Measurements from ENCODE around the gene PHYHD1. TPM values are rescaled to one million over a fixed set of nuclear protein-coding genes. Genes with fewer than 3 reads are reported as not detected.

PHYHD1 gene
- total and polyA plus RNA-seq, 9 donors, result 23.9 to 47.6 (median 38.1) TPM

DNA sequence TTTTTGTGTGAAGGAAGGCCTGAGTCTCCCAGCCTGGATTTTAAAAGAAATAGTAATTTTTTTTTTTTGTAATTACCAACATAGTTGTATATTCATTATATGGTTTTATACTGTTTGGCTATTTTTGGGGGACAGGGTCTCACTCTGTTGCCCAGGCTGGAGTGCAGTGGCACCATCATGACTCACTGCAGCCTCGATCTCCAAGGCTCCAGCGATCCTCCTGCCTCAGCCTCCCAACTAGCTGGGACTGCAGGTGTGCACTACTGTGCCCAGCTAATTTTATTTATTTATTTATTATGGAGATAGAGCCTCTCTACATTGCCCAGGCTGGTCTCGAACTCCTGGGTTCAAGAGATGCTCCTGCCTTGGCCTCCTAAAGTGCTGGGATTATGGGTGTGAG is 33.7 kb upstream of the PHYHD1 start:
- Histone ChIP-seq H3K36me3 (ENCODE audit: control insufficient read depth, insufficient read depth, low read length) (peaks cover 59% of the 10 kb centered on the region), H3K27me3 (ENCODE audit: control insufficient read depth, insufficient read depth, low read length) (no peaks in the 10 kb centered on the region), H3K4me1 (ENCODE audit: control insufficient read depth, insufficient read depth, low read length) (peaks cover 28% of the 10 kb centered on the region), H3K27ac (ENCODE audit: low read length) (no peak overlapping the region), H3K9me3 (replicated peaks; ENCODE audit: control insufficient read depth, low read depth, low read length) (no peaks in the 10 kb centered on the region), H3K4me3 (ENCODE audit: low read length) (no peak overlapping the region)
- DNase-seq, result no peak
- WGBS (ENCODE audit: insufficient coverage), result 100% methylated on average over 1 of the region's 3 CpGs

GRCh38 chr9:128887914-128888350 is 32.9 kb upstream of the PHYHD1 start:
- H3K27ac ChIP-seq (ENCODE audit: low read length), result no peak overlapping the region
- H3K9me3 ChIP-seq (replicated peaks; ENCODE audit: control insufficient read depth, low read depth, low read length), result no peaks in the 10 kb centered on the region
- H3K27me3 ChIP-seq (ENCODE audit: control insufficient read depth, insufficient read depth, low read length), result no peaks in the 10 kb centered on the region
- H3K4me1 ChIP-seq (ENCODE audit: control insufficient read depth, insufficient read depth, low read length), result peaks cover 35% of the 10 kb centered on the region
- peaks cover 68% of the 10 kb centered on the region for H3K36me3 ChIP-seq (ENCODE audit: control insufficient read depth, insufficient read depth, low read length)
- no peak for DNase-seq
- WGBS (ENCODE audit: insufficient coverage), result 43% methylated on average over 4 of the region's 9 CpGs
- H3K4me3 ChIP-seq (ENCODE audit: low read length), result no peak overlapping the region

DNA sequence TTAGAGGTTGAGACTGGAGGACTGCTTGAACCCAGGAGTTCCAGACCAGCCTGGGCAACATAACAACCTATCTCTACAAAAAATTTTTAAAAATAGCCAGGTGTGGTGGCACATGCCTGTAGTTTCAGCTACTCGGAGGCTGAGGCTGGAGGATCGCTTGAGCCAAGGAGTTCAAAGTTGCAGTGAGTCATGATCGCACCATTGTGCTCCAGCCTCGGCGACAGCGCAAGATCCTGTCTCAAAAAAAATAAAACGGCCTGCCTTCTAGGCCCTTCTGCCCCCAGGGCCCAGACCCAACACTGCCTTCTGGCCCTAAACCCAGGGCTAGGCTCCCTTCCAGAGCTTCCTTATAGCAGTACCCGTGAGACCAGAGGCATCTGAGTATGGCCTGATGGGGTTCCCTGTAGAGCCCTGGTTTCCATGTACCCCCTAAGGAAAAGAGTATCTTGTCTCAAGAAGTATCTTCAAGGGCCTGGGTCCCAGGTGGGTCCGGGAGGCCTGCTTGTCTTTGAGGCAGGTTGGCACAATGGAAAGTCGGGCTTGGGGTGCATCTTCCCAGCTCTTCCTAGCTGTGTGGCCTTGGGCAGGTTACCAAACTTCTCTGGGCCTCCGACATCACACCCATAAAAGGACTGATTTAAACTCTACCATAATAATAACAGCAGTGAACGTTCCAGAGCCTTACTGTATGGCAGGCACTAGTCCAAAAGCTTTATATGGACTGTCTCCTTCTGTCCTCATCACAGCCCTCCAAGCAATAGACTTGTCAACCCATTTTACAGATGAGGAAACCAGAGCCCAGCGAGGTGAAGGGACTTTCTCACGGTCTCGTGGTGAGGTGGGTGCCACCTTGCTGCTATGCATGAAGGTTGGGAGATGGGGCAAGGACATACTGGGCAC is 29.2 kb upstream of the PHYHD1 start:
- H3K9me3 ChIP-seq (replicated peaks; ENCODE audit: control insufficient read depth, low read depth, low read length), result no peaks in the 10 kb centered on the region
- WGBS (ENCODE audit: insufficient coverage), result 81% methylated on average over 12 of the region's 15 CpGs
- no peaks in the 10 kb centered on the region for H3K27me3 ChIP-seq (ENCODE audit: control insufficient read depth, insufficient read depth, low read length)
- DNase-seq, result no peak
- H3K4me1 ChIP-seq (ENCODE audit: control insufficient read depth, insufficient read depth, low read length), result peaks cover 25% of the 10 kb centered on the region
- peaks cover 58% of the 10 kb centered on the region for H3K36me3 ChIP-seq (ENCODE audit: control insufficient read depth, insufficient read depth, low read length)
- H3K4me3 ChIP-seq (ENCODE audit: low read length), result no peak overlapping the region
- H3K27ac ChIP-seq (ENCODE audit: low read length), result no peak overlapping the region

DNA sequence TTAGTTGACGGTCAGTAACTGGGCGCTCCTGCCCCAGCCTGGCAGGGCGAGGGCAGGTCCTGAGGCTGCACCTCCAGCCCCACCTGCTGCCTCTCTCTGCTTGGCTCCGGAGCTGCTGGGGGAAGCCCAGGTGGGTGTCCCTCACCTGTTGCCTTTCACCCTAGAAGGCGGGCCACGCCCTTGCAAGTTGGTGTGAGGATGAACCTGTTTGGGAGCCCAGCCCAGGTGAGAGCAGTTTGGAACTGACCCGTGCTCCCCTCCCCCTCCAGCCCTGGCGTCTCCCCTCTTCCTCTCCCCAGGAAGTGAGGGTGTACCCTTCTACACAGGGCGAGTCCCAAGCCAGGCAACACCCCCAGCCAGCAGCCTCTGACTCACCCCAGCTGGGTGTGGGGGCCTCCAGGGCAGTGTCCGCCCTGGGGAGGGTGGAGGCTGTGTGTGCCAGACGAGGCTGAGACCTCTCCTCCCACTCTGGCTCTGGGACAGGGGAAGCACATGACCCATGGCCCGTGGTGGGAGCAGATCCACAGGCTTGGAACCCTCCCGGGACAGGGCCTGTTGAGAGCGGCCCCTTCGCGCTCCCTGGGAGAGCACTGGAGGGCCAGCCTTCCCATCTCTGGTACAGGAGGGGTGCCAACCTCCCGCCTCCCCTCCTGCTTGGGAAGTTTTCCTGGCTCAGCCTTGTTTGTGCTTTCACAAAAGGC is 28.4 kb upstream of the PHYHD1 start:
- no peaks in the 10 kb centered on the region for H3K27me3 ChIP-seq (ENCODE audit: control insufficient read depth, insufficient read depth, low read length)
- H3K36me3 ChIP-seq (ENCODE audit: control insufficient read depth, insufficient read depth, low read length), result peaks cover 57% of the 10 kb centered on the region
- peak overlapping the region; percentile 47 for H3K27ac ChIP-seq (ENCODE audit: low read length)
- WGBS (ENCODE audit: insufficient coverage), result 83% methylated on average over 6 of the region's 17 CpGs
- no peak overlapping the region for H3K4me3 ChIP-seq (ENCODE audit: low read length)
- DNase-seq, result peak; percentile 73
- H3K4me1 ChIP-seq (ENCODE audit: control insufficient read depth, insufficient read depth, low read length), result peaks cover 25% of the 10 kb centered on the region
- H3K9me3 ChIP-seq (replicated peaks; ENCODE audit: control insufficient read depth, low read depth, low read length), result no peaks in the 10 kb centered on the region

DNA sequence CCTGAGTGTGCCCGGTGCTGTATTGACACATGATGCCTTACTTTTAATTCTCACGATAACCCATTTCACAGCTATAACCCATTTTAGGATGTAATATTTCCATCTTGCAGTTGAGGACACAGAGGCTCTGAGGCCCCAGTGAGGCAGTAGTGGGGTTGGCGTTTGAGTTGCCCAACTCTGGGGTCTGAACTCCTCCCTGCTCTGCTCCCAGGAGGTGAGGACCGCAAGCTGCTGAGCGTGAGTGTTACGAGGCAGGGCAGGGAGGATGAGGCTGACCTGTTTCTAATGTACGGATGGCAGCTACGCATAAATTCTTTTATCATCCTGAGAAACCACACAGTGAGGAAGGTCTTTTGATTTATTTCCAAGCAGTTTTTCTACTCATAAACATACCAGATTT is 27.4 kb upstream of the PHYHD1 start:
- Histone ChIP-seq H3K36me3 (ENCODE audit: control insufficient read depth, insufficient read depth, low read length) (peaks cover 58% of the 10 kb centered on the region), H3K4me3 (ENCODE audit: low read length) (no peak overlapping the region), H3K27ac (ENCODE audit: low read length) (peak overlapping the region; percentile 47), H3K27me3 (ENCODE audit: control insufficient read depth, insufficient read depth, low read length) (no peaks in the 10 kb centered on the region), H3K9me3 (replicated peaks; ENCODE audit: control insufficient read depth, low read depth, low read length) (no peaks in the 10 kb centered on the region), H3K4me1 (ENCODE audit: control insufficient read depth, insufficient read depth, low read length) (peaks cover 20% of the 10 kb centered on the region)
- no peak for DNase-seq
- WGBS (ENCODE audit: insufficient coverage), result 80% methylated on average over 1 of the region's 8 CpGs

DNA sequence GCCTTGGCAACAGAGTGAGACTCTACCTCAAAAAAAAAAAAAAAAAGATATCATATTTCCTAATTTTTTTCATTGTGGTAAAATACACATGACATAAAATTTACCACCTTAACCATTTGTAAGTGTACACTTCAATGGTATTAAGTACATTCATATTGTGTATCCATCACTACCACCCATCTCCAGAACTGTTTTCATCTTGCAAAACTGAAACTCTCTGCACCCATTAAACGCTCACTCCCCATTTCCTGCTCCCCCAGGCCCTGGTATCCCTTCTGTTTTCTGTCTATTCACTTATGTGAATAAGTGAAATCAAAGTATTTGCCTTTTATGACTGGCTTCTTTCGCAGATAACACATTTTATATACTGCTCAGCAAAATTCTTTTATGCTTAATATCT is 26.0 kb upstream of the PHYHD1 start:
- no peak for DNase-seq
- no peak overlapping the region for H3K27ac ChIP-seq (ENCODE audit: low read length)
- H3K9me3 ChIP-seq (replicated peaks; ENCODE audit: control insufficient read depth, low read depth, low read length), result no peaks in the 10 kb centered on the region
- peaks cover 60% of the 10 kb centered on the region for H3K36me3 ChIP-seq (ENCODE audit: control insufficient read depth, insufficient read depth, low read length)
- WGBS (ENCODE audit: insufficient coverage), result no CpG with 5 or more reads among the region's 2 CpGs
- H3K4me3 ChIP-seq (ENCODE audit: low read length), result no peak overlapping the region
- peaks cover 18% of the 10 kb centered on the region for H3K4me1 ChIP-seq (ENCODE audit: control insufficient read depth, insufficient read depth, low read length)
- no peaks in the 10 kb centered on the region for H3K27me3 ChIP-seq (ENCODE audit: control insufficient read depth, insufficient read depth, low read length)

DNA sequence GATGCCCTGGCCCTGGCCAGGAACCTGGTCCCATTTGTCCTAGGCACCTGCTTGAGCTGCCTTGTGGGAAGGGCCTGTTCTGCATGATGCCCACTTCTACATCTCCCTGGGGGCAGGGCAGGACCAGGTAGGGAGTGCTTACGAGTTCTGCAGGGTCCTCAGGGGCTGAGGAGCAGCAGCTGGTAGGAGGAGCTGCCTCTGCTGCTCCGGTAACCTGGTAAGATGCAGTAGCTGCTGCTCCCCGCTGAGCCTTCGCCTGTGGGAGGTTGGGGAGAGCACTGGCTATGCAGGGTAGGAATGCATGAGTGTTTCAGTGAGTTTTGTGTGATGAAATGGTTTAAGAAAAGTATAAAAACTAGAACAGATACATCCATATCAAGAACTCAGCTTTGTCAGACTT is 25.2 kb upstream of the PHYHD1 start:
- peaks cover 57% of the 10 kb centered on the region for H3K36me3 ChIP-seq (ENCODE audit: control insufficient read depth, insufficient read depth, low read length)
- H3K4me1 ChIP-seq (ENCODE audit: control insufficient read depth, insufficient read depth, low read length), result peaks cover 22% of the 10 kb centered on the region
- H3K27me3 ChIP-seq (ENCODE audit: control insufficient read depth, insufficient read depth, low read length), result no peaks in the 10 kb centered on the region
- DNase-seq, result no peak
- H3K4me3 ChIP-seq (ENCODE audit: low read length), result no peak overlapping the region
- H3K27ac ChIP-seq (ENCODE audit: low read length), result no peak overlapping the region
- H3K9me3 ChIP-seq (replicated peaks; ENCODE audit: control insufficient read depth, low read depth, low read length), result no peaks in the 10 kb centered on the region
- WGBS (ENCODE audit: insufficient coverage), result 42% methylated on average over 2 of the region's 4 CpGs

GRCh38 chr9:128898382-128898781 is 22.4 kb upstream of the PHYHD1 start:
- 90% methylated on average over 5 of the region's 5 CpGs for WGBS (ENCODE audit: insufficient coverage)
- no peak overlapping the region for H3K4me3 ChIP-seq (ENCODE audit: low read length)
- DNase-seq, result no peak
- H3K27me3 ChIP-seq (ENCODE audit: control insufficient read depth, insufficient read depth, low read length), result no peaks in the 10 kb centered on the region
- peaks cover 17% of the 10 kb centered on the region for H3K4me1 ChIP-seq (ENCODE audit: control insufficient read depth, insufficient read depth, low read length)
- peaks cover 39% of the 10 kb centered on the region for H3K36me3 ChIP-seq (ENCODE audit: control insufficient read depth, insufficient read depth, low read length)
- H3K27ac ChIP-seq (ENCODE audit: low read length), result no peak overlapping the region
- no peaks in the 10 kb centered on the region for H3K9me3 ChIP-seq (replicated peaks; ENCODE audit: control insufficient read depth, low read depth, low read length)

DNA sequence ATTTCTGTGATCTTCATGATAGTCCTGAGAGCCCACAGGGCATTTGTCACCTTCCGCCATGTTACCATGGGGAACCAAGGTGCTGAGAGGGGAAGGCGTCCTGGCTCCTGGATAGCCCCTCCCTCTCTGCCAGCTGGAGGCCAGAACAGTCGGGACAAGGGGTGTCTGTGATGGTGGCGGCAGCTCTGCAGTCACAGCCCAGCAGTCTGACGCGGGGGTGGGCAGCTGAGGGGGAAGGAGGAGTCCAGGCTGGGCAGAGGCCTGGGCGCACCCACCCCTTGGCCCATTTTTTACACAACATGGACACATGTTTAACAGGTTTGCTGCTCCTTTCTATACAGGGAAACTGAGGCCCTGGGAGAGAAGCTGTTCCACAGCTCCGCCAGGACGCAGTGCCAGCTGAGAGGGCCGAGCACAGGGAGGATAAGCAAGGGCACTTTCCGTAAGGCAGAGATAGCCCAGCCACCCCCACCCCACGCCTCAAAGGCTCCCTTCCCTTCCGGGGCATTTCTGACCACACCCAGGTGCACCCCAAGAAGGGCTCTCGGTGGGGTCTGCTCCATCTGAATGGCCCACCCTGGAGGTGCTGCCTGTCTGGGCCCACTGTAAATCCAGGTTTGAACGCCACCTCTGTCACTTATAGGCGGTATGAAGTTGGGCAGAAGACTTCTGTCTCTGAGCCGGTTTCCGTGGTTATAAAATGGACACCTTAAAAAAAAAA is 21.8 kb upstream of the PHYHD1 start:
- no peak for DNase-seq
- Histone ChIP-seq H3K4me3 (ENCODE audit: low read length) (no peak overlapping the region), H3K9me3 (replicated peaks; ENCODE audit: control insufficient read depth, low read depth, low read length) (no peaks in the 10 kb centered on the region), H3K27ac (ENCODE audit: low read length) (no peak overlapping the region), H3K27me3 (ENCODE audit: control insufficient read depth, insufficient read depth, low read length) (no peaks in the 10 kb centered on the region), H3K4me1 (ENCODE audit: control insufficient read depth, insufficient read depth, low read length) (peaks cover 17% of the 10 kb centered on the region), H3K36me3 (ENCODE audit: control insufficient read depth, insufficient read depth, low read length) (peaks cover 36% of the 10 kb centered on the region)
- WGBS (ENCODE audit: insufficient coverage), result 85% methylated on average over 6 of the region's 18 CpGs

All from muscle of leg (tissue), 11 donors.